ENCODE results near the gene RPS14. TPM values are rescaled to one million over a fixed set of nuclear protein-coding genes. Genes with fewer than 3 reads are reported as not detected.

RPS14 gene
- total RNA-seq, 1 donor from 2014 or later: 1,578 TPM

DNA sequence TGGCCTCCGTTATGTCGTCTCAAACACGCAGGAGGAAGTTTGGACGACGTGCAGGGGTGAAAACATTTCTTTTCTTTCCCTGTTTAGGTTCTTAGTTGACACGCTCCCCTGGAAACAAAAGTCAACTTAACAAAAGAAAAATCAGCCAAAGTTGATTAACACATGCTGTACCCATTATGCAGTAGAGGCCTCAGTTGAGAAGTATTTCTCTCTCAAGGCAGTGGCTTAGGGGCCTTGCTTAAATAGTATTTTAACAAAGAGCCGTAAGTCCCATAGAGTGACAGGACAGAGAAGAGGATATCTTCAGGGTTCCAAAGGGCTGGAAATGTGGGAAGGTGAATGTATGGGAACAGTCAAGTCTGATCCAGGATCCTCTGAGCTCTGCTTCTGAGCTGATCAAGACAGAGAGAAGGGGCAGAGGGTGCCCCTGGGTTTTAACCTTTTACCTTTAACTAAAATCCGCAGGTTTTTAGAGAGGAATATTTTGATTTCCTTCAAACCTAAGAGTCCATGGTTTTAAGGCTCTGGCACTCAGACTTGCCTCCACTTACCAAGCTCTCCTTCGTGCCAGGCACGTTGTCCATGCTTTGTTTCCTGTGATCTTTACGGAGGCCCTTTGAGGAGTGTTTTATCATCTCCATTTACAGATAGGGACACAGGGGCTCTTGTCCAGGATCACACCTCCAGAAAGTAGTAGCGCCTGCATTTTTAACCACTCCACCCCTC is 36.2 kb downstream of the RPS14 start:
- TF ChIP-seq, protein P1, sequence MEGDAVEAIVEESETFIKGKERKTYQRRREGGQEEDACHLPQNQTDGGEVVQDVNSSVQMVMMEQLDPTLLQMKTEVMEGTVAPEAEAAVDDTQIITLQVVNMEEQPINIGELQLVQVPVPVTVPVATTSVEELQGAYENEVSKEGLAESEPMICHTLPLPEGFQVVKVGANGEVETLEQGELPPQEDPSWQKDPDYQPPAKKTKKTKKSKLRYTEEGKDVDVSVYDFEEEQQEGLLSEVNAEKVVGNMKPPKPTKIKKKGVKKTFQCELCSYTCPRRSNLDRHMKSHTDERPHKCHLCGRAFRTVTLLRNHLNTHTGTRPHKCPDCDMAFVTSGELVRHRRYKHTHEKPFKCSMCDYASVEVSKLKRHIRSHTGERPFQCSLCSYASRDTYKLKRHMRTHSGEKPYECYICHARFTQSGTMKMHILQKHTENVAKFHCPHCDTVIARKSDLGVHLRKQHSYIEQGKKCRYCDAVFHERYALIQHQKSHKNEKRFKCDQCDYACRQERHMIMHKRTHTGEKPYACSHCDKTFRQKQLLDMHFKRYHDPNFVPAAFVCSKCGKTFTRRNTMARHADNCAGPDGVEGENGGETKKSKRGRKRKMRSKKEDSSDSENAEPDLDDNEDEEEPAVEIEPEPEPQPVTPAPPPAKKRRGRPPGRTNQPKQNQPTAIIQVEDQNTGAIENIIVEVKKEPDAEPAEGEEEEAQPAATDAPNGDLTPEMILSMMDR (IDR thresholded peaks at IDR 0.05): no peak
- Histone ChIP-seq H3K27me3 (no peaks in the 10 kb centered on the region), H3K27ac (peak overlapping the region; percentile 97), H3K4me1 (peaks cover 25% of the 10 kb centered on the region), H3K4me3 (peak overlapping the region; percentile 75), H3K9me3 (no peaks in the 10 kb centered on the region), H3K36me3 (peaks cover 10% of the 10 kb centered on the region)
- intact Hi-C loops (cut with DNase I): no loop called here
- no peak for ATAC-seq
- peak; percentile 50 for DNase-seq

DNA sequence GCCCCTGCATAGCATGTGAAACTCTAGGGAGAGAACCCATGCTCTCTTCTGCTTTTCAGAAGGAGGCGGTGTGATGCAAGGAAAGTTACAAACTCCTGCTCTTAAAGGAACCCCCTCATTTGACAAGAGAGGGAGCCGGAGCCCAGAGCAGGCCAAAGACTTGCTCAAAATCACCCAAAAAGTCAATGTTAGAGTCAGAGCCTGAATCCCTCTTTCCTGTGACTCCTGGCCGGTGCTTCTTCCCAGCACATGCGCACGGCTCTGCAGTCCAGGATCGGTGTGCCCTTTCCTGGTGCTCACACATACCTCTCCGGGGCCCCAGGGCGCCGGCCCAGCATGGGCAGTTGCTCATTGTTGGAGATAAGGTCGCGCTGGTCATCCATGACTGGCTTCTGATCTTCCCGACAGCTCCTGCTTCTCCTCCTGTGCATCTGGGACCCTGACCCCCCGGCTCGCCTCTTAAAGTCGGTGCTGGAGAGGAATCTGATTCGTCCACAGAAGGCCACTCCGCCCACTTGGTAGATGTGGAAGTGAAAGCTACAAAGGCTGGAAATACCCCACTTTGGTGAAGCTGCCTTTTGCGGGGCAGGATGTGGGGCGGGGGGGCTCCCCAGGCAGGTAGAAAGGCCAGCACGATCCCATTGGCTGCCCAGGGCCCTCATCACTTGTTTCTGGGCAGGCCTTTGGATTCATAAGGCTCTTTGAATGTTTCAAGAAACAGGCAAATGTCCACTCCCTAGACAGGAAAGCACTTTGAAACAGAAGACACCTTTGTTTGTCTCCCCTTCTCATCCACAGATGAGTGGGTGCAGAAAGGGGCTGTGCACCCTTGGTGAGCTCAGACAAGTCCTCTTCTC is 37.0 kb downstream of the RPS14 start, which contains the start of gene CD74:
Gene CD74, minus strand, starts transcription at position 592 of the 857 bp plus-strand sequence. Its CDS starts 161 bp downstream, at position 431.
- intact Hi-C loops (cut with DNase I): no loop called here

DNA sequence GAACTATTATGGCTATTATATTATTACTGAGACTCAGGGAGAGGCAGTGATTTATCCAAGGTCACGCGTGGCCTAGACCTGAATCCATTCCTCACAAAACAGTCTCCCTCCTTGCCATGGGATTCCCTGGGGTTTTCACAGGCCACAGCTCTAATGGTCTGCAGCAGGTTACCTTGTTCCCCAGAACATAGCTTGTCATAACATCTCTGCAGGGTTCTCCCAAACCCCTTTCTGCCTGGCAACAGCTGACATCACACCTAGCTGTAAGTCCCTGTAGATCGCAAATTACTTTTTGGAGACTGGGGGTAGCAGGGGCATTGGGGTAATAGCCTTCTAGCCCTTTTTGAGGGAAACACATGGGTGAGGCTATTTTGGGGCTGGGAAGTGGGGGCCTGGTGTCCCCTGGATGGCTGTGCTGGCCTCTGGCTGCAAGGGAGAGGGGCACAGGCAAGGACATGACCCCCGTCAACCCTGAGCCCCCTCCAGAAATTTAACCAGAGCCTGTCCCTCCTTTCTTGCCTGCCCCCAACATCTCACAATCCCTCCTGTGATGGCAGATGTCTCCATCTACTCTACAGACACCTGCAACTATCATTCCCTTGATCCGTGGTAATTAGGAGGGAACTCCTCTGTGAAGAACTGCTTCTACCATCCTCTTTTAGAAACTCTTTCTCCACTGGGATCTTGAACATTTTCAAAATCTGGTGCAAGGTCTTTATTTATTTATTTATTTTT is 38.1 kb downstream of the RPS14 start:
- DNase-seq: peak; percentile 81
- peaks cover 35% of the 10 kb centered on the region for H3K4me1 ChIP-seq
- H3K4me3 ChIP-seq: peak overlapping the region; percentile 75
- peak; percentile 40 for ATAC-seq
- no peaks in the 10 kb centered on the region for H3K9me3 ChIP-seq
- intact Hi-C loops (cut with DNase I): no loop called here
- peak overlapping the region; percentile 97 for H3K27ac ChIP-seq
- peaks cover 27% of the 10 kb centered on the region for H3K36me3 ChIP-seq
- TF ChIP-seq, protein P1 (IDR thresholded peaks at IDR 0.05): no peak
- no peaks in the 10 kb centered on the region for H3K27me3 ChIP-seq

More for the DNA sequence above, 37.0 kb downstream of the RPS14 start, which contains the start of gene CD74:
- peak within 1 kb of the TSS; percentile 75 for H3K4me3 ChIP-seq
- TF ChIP-seq, protein P1 (IDR thresholded peaks at IDR 0.05): no peak
- no peaks in the 10 kb centered on the region for H3K27me3 ChIP-seq
- DNase-seq (peak; percentile 95), ATAC-seq (peak; percentile 87)
- peak within 1 kb of the TSS; percentile 97 for H3K27ac ChIP-seq
- peaks cover 17% of the 10 kb centered on the region for H3K36me3 ChIP-seq
- peaks cover 33% of the 10 kb centered on the region for H3K4me1 ChIP-seq
- no peaks in the 10 kb centered on the region for H3K9me3 ChIP-seq

DNA sequence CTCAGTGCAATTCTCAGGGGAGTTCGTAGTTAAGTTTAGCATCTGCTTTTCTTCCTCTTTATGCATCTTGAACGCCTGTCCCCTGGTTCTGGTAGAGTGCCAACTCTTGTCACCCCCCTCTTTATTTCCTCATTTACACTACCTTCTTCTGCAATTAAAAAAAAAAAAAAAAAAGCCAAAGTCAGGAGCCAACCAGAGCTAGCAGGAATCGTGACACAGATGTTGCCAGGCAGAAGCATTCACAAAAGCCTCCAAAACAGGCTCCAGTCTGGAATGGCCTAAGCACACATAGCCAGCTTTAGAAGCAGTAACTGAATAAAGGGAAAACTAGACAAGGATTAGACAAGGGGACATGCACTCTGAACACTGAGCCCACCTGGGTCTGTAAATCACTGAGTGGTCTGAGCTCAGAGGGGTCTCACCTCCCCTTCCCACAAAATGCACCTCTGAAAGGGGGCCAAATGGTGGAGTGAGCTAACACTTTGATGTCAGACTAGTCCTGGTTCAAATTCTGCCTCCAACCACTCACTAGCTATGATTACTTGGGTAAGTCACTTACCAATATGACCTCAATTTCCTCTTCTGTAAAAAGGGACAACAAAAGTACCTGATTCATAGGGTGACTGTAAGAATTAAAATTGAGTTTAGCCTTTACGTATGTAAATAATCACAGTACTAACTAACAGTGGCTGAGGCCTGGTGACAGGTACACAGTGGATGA is 38.9 kb downstream of the RPS14 start:
- intact Hi-C loops (cut with DNase I): no loop called here
- Histone ChIP-seq H3K27me3 (no peaks in the 10 kb centered on the region), H3K4me1 (peaks cover 35% of the 10 kb centered on the region), H3K4me3 (peak overlapping the region; percentile 75), H3K27ac (peak overlapping the region; percentile 97), H3K36me3 (peaks cover 34% of the 10 kb centered on the region), H3K9me3 (no peaks in the 10 kb centered on the region)
- TF ChIP-seq, protein P1 (IDR thresholded peaks at IDR 0.05): no peak
- ATAC-seq: peak; percentile 60
- DNase-seq: no peak
